ENCODE measurements around the gene C16orf89. TPM values are rescaled to one million over a fixed set of nuclear protein-coding genes. Genes with fewer than 3 reads are reported as not detected.
"Not testable (repeated sequence)": the region's sequence is repeated elsewhere in the genome, so short reads cannot be mapped to it uniquely, and the experiment has no call there.

C16orf89 gene
- total RNA-seq, 1 donor from 2014 or later, result not detected

DNA sequence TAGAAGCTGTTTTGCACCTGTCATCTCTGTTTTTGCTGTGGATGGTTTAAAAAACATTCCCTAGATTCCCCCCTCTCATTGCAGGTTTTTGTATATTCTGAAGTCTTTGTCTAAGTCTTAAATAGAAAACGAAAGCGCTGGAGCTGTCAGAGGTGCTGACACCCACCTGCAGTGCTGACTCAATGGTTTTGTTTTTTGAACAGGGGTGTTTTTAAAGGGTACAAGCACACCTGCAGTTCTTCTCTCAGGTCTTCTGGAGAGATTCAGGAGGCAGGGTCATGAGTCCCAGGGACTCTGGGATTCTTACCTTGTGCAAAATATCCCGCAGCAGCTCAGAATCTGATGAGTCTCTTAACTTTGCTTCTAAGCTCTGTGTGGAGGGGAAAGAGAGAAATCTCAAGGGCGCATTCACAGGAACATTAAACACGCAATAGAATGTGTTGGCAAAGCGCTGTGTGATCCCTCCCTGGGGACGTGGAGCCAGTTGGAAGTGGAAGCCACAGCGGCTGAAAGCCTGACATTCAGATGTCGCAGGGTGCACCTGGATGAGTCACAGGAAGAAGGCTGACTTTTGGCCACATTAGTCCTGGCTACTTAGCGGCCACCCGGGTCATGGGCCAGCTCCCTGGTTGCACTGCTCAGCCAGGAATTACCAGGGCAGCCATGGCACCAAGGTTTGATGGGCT is 29.5 kb upstream of the C16orf89 start:
- H3K27me3 ChIP-seq (ENCODE audit: control insufficient read depth, insufficient read depth, low read length); H3K36me3 ChIP-seq (ENCODE audit: control insufficient read depth, insufficient read depth, low read length); FAIRE-seq; DNase-seq (ENCODE audit: low read depth); H3K4me3 ChIP-seq (ENCODE audit: low read depth, low read length): not testable (repeated sequence)

DNA sequence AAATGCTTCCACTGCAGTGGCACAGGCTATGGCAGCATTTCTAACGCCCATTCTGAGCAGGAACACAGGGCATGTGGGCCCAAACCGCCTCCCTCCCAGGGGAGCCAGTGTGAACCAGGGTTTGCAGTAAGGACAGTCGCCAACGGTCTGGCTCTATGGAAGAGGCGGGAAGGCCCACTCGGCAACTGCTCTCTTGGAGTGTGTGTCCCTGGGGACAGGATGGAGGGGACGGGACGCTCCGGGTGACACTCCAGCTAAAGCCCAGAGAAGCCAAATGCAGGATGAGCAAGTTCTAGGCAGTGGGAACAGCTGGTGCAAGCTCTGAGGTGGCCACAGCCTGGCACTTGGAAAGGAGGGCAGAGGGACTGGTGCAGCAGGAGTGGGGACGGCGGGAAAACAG is 28.0 kb upstream of the C16orf89 start:
- not testable (repeated sequence) for H3K27me3 ChIP-seq (ENCODE audit: control insufficient read depth, insufficient read depth, low read length); DNase-seq (ENCODE audit: low read depth); H3K36me3 ChIP-seq (ENCODE audit: control insufficient read depth, insufficient read depth, low read length); H3K4me3 ChIP-seq (ENCODE audit: low read depth, low read length); FAIRE-seq

DNA sequence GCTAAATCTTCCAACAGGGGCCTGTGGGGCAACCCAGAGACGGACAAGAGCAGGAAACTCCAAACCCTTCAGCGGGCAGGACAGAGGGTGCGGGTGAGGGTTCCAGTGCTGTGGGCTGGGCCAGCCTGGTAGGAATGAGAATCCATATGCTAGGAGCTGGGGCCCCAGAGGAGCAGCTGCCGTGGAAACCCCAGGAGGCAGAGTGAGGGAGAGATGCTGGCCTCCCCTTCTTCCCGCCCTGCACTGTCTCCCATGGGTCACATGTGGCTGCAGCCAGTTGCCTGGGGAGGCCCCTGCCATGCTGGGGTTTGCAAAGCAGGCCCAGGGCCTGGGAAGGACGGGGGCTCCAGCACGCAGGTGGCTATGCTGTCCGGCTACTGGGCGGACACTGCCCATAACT is 27.3 kb upstream of the C16orf89 start:
- not testable (repeated sequence) for FAIRE-seq; H3K36me3 ChIP-seq (ENCODE audit: control insufficient read depth, insufficient read depth, low read length); DNase-seq (ENCODE audit: low read depth); H3K4me3 ChIP-seq (ENCODE audit: low read depth, low read length); H3K27me3 ChIP-seq (ENCODE audit: control insufficient read depth, insufficient read depth, low read length)

DNA sequence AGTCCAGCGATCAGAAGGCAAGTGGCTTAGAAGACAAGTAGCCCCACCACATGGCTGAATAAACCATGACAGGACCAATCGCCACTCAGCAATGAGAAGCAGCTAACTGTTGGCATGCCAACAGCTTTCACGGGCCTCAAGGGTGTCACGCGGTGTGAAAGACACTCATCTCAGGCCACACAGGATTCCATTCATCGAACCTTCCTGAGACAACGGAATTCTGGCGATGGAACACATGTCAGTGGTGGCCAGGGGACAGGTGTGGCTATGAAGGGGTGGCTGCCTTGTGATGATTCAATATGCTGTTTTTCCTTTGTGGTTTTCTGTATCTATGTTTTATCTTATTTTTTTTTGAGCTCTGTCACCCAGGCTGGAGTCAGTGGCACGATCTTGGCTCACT is 24.8 kb upstream of the C16orf89 start:
- FAIRE-seq; H3K36me3 ChIP-seq (ENCODE audit: control insufficient read depth, insufficient read depth, low read length); H3K4me3 ChIP-seq (ENCODE audit: low read depth, low read length); H3K27me3 ChIP-seq (ENCODE audit: control insufficient read depth, insufficient read depth, low read length); DNase-seq (ENCODE audit: low read depth): not testable (repeated sequence)

DNA sequence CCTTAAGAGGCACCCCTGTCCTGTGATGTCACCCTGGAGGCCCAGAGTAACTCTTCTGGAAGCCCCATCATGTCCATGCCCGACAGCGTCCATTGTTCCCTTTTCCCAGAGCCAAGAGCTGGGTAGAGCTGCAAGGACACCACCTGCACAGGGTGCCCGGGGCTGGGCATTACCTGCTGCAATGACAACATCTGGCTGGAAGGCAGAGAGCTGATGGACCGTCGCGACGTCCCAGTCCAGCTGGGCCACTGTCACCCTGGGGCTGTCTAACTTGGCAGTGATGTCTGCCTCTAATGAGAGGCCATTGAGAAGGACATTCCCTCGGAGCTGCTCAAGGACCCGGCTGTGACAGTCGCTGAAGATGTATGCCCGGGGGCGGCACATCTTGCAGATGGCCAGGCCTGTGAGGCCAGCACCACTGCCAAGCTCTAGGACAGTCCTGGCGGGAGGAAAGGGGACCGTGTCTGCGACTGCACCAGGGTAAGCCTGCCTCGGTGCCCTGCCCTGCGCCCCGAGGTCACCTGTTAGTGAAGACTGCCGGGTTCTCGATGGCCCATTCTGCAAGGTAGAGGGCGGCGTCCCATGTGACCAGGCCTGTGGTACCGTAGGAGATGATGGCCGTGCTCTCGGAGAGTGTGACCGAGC is 24.3 kb upstream of the C16orf89 start:
- H3K4me3 ChIP-seq (ENCODE audit: low read depth, low read length); DNase-seq (ENCODE audit: low read depth); H3K27me3 ChIP-seq (ENCODE audit: control insufficient read depth, insufficient read depth, low read length); H3K36me3 ChIP-seq (ENCODE audit: control insufficient read depth, insufficient read depth, low read length); FAIRE-seq: not testable (repeated sequence)

DNA sequence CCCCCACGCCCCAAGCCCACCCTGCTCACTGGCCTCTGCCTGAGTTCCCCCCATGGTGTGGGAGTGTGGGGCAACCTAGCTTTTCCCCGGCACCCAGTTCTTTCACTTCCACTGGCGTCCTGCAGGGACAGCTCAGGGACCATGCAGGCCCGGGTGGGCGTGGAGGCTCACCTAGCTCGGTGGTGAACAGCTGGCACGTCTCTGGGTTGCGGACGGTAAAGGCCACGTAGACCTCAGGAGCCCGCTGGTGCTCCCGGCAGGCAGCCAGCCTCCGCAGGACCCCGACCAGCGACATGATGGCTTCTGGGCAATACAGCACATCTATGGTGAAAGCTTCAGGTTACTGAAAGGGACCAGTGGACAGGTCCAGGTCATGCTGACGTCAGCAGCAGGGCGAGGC is 23.2 kb upstream of the C16orf89 start:
- not testable (repeated sequence) for FAIRE-seq; DNase-seq (ENCODE audit: low read depth)

DNA sequence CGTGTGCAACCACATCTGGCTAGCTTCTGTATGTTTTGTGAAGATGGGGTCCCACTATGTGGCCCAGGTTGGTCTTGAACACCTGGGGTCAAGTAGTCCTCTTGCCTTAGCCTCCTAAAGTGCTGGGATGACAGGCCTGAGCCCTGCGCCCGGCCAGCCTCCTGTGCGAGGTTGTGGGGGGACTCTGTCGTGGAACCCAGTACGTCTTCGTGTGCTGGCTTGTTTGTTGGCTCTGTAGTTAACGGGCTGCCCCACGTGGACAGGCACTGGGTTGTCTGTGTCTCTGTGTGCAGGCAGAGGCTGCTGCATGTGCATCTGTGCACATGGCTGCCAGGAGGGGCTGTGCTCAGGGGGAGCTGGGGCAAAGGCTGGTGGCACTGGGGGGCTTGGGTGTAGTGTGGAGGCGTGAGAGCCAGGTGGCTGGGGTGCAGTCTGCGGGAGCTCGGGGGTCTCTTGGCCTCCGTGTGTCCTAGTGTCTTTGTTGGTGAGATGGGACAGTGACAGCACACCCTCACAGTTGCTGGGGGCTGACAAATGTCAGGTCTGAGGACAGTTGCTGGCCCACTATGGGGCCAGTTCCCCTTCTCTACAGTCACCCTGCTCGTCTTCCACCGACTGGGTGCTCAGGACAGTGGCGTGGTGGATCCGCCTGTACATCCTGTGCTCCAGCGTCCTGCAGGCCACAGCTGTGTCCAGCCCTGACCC is 22.5 kb upstream of the C16orf89 start:
- FAIRE-seq, result not testable (repeated sequence)

More for the DNA sequence above, 23.2 kb upstream of the C16orf89 start:
- H3K36me3 ChIP-seq (ENCODE audit: control insufficient read depth, insufficient read depth, low read length); H3K27me3 ChIP-seq (ENCODE audit: control insufficient read depth, insufficient read depth, low read length); H3K4me3 ChIP-seq (ENCODE audit: low read depth, low read length): not testable (repeated sequence)

DNA sequence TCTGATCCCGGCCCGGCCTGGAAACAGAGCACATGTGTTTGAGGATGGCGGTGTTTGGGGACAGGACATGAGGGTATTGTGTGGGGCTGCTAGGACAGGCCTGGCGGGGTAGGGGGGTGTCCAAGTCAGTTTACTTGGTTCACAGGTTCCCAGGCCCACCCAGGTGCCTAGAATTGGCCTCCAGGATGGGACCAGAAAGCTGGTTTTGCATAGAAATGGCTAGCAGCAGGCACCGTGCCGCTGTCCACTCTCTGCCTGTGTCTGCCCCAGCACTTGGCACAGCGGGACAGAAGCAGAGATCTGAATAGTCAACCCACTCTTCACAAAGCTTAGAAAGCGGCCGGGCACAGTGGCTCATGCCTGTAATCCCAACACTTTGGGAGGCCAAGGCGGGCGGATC is 20.0 kb upstream of the C16orf89 start:
- H3K36me3 ChIP-seq (ENCODE audit: control insufficient read depth, insufficient read depth, low read length); FAIRE-seq; H3K4me3 ChIP-seq (ENCODE audit: low read depth, low read length); H3K27me3 ChIP-seq (ENCODE audit: control insufficient read depth, insufficient read depth, low read length); DNase-seq (ENCODE audit: low read depth): not testable (repeated sequence)

More for the DNA sequence above, 22.5 kb upstream of the C16orf89 start:
- DNase-seq (ENCODE audit: low read depth); H3K4me3 ChIP-seq (ENCODE audit: low read depth, low read length); H3K36me3 ChIP-seq (ENCODE audit: control insufficient read depth, insufficient read depth, low read length); H3K27me3 ChIP-seq (ENCODE audit: control insufficient read depth, insufficient read depth, low read length): not testable (repeated sequence)

DNA sequence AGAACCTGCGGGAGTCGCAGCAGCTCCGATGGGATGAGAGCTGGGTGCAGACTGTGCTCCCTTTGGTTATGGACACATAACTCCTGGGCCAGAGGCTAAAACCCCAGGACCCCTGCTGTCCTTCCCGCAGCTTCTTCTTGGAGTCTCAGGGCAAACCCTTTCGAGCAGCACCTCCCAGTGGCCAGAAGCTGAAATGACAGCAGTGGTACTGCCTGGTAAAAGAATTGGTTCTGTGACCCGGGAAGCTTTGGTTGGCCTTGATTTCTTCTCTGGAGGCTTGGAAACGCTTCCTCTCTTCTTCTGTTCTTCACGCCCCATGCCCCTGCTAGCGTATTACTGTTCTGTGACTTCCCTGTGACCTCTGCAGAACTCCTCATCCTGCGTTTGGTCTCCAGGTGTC is 19.0 kb upstream of the C16orf89 start:
- H3K27me3 ChIP-seq (ENCODE audit: control insufficient read depth, insufficient read depth, low read length); H3K4me3 ChIP-seq (ENCODE audit: low read depth, low read length); FAIRE-seq; H3K36me3 ChIP-seq (ENCODE audit: control insufficient read depth, insufficient read depth, low read length): not testable (repeated sequence)
- TF ChIP-seq, protein P1, sequence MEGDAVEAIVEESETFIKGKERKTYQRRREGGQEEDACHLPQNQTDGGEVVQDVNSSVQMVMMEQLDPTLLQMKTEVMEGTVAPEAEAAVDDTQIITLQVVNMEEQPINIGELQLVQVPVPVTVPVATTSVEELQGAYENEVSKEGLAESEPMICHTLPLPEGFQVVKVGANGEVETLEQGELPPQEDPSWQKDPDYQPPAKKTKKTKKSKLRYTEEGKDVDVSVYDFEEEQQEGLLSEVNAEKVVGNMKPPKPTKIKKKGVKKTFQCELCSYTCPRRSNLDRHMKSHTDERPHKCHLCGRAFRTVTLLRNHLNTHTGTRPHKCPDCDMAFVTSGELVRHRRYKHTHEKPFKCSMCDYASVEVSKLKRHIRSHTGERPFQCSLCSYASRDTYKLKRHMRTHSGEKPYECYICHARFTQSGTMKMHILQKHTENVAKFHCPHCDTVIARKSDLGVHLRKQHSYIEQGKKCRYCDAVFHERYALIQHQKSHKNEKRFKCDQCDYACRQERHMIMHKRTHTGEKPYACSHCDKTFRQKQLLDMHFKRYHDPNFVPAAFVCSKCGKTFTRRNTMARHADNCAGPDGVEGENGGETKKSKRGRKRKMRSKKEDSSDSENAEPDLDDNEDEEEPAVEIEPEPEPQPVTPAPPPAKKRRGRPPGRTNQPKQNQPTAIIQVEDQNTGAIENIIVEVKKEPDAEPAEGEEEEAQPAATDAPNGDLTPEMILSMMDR (IDR thresholded peaks at IDR 0.05; ENCODE audit: insufficient read depth, low read length, severe bottlenecking), result peak; percentile 73
- peak; percentile 38 for DNase-seq (ENCODE audit: low read depth)

DNA sequence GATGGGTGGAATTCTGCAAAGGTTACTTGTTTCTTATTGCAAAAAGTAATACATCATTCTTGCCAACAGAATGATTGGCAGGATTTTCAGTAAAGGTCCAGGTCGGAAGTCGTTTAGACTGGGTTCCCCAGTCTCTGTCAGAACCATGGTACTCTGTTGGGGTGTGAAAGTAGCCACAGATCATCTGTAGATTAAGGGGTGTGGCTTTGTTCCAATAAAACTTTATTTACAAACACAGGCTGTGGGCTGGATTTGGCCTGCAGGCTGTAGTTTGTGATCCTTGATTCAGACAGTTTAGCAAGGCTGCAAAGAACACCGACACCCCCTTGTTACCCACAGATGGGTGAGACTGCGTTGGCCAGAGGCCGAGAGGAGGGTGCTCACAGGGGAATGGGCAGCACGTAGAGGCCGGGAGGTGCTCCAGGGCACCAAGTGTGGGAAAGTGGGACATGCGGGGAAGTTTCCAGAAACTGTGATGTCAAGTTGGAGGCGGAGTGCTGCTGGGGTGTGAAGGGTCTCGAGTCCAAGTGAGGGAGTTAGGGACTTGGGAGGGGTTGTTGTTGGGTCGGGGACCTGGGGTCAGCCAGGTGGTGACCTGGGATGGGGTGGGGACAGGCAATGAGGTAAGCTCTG is 18.5 kb upstream of the C16orf89 start:
- not testable (repeated sequence) for H3K27me3 ChIP-seq (ENCODE audit: control insufficient read depth, insufficient read depth, low read length); DNase-seq (ENCODE audit: low read depth); H3K36me3 ChIP-seq (ENCODE audit: control insufficient read depth, insufficient read depth, low read length); H3K4me3 ChIP-seq (ENCODE audit: low read depth, low read length); FAIRE-seq

DNA sequence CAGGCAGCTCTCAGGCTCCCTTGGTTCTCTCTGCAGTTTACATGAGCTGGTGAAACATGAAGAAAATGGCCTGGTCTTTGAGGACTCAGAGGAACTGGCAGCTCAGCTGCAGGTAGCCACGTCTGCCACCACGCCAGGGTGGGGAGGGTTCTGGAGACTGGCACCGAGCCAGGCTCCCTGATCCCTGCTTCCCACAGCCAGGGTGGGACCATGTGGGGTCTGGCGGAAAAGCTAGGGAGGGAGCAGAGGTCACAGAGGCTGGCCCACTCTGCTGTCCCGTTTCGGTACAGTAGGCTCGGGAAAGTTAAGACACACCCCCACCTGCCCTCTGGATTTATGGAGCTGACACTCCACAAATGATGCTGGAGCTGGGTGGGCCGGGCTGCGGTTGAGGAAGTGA is 17.9 kb upstream of the C16orf89 start:
- not testable (repeated sequence) for H3K27me3 ChIP-seq (ENCODE audit: control insufficient read depth, insufficient read depth, low read length); H3K36me3 ChIP-seq (ENCODE audit: control insufficient read depth, insufficient read depth, low read length); DNase-seq (ENCODE audit: low read depth); H3K4me3 ChIP-seq (ENCODE audit: low read depth, low read length); FAIRE-seq

DNA sequence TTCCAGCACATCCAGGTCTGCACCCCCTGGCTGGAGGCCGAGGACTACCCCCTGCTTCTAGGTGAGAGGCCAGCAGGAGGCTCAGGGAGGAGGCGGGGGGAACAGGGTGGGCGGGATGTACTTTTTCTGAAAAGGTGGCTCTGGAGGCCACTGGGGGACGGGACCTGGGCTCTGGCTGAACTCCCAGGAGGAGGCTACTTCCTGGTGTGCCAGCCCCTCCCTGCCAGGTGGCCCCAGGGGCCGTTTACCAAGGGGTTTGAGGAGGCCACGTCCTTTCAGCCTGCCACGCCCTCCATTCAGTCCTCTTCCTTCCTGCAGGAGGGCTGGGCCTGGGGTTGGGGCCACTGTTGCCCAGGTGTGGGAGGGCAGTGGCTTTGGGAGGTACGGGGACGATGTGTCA is 15.2 kb upstream of the C16orf89 start:
- not testable (repeated sequence) for DNase-seq (ENCODE audit: low read depth); H3K4me3 ChIP-seq (ENCODE audit: low read depth, low read length); H3K36me3 ChIP-seq (ENCODE audit: control insufficient read depth, insufficient read depth, low read length); H3K27me3 ChIP-seq (ENCODE audit: control insufficient read depth, insufficient read depth, low read length); FAIRE-seq

DNA sequence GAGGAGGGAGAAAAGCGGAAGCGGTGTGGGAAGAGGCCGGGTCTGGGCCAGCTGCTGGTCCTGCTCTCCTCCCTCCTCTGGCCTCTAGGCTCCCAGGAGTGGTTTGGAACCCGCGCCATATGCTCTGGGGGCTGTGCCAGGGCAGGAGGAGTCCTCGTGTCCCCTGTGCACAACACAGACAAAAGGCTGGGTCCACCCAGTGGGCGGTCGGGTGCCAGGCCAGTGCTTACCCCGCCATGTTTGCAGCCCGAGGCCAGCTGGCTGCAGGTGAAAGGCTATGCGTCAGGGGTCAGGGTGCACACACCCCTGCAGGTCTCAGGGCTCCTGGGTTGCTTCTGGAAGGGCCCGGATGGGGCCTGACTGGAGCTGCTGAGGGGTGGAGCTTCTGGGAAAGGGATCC is 14.7 kb upstream of the C16orf89 start:
- not testable (repeated sequence) for FAIRE-seq; H3K27me3 ChIP-seq (ENCODE audit: control insufficient read depth, insufficient read depth, low read length); DNase-seq (ENCODE audit: low read depth); H3K4me3 ChIP-seq (ENCODE audit: low read depth, low read length)
- peaks cover 11% of the 10 kb centered on the region for H3K36me3 ChIP-seq (ENCODE audit: control insufficient read depth, insufficient read depth, low read length)

All from bronchial epithelial cell (primary cell).